K562 (cell line): ENCODE measurements around the gene FOXK2. TPM values are rescaled to one million over a fixed set of nuclear protein-coding genes. Genes with fewer than 3 reads are reported as not detected.

Source experiments
- ATAC-seq: fragments of 200-7000 bp; cut with Tn5 transposase; 3 replicates; pipeline ENCODE4 v1.9.1; 2020; ENCODE audit warnings: moderate library complexity
- BruUV-seq: library from RNA; stranded (reverse); fragments of 400-500 nt; replicated peaks from 2 replicates; lab custom pipeline; 2021; lab: Mats Ljungman, UMichigan
- CTCF ChIA-PET: fragments of 300-600 bp; formaldehyde crosslinking; extraction: SDS; loops from one replicate; lab custom pipeline; 2021; ENCODE audit warnings: low intra/inter-chr PET ratio; lab: Yijun Ruan, JAX
- POLR2A ChIA-PET: fragments of 300-600, 350-650 bp; sonication (Branson Sonifier 250); formaldehyde crosslinking; extraction: SDS; loops from one replicate; lab custom pipeline; 2021; ENCODE audit warnings: antibody characterized with exemption, inconsistent platforms; lab: Yijun Ruan, JAX
- DNase-seq, 4 experiments: peaks; one replicate each; pipeline versions ENCODE4 v3.0.0 to v3.0.0-alpha.2; 2011 to 2018; ENCODE audit warnings: low spot score in 3 of 4, mixed read lengths in 3 of 4; ENCODE audit errors: extremely low read depth in 1 of 4
- FAIRE-seq: peaks from 2 replicates; lab custom pipeline; 2011; peaks lifted over from hg19 to GRCh38; lab: Jason Lieb, UNC
- H2AFZ ChIP-seq: 2 replicates; pipeline ENCODE4 v1.6.0; 2011; ENCODE audit warnings: low read depth, low read length, control low read depth, inconsistent platforms
- H3K27ac ChIP-seq: fragments of 200-600 bp; 3 replicates; pipeline ENCODE4 v1.8.0; 2011; ENCODE audit warnings: low read depth, mild to moderate bottlenecking, control low read depth, inconsistent platforms, low read length, moderate library complexity, mixed read lengths; ENCODE audit errors: extremely low read depth
- H3K27me3 ChIP-seq, 2 experiments: fragments of 300-600 bp in 1 of 2; 2 replicates in 1 of 2; 3 replicates in 1 of 2; pipeline versions ENCODE4 v1.6.0 to v1.8.0; 2011; ENCODE audit warnings: inconsistent platforms in 2 of 2, low read length in 2 of 2, mild to moderate bottlenecking in 1 of 2, mixed read lengths in 1 of 2, moderate library complexity in 1 of 2; ENCODE audit not compliant: control insufficient read depth in 2 of 2, insufficient read depth in 2 of 2
- H3K36me3 ChIP-seq: fragments of 300-600 bp; 3 replicates; pipeline ENCODE4 v1.8.0; 2011; ENCODE audit warnings: mild to moderate bottlenecking, low read length, inconsistent platforms; ENCODE audit not compliant: control insufficient read depth, insufficient read depth
- H3K4me1 ChIP-seq, 2 experiments: fragments of 200-600 bp in 1 of 2; replicated peaks in 1 of 2; 2 replicates in 1 of 2; 3 replicates in 1 of 2; pipeline versions ENCODE4 v1.5.1 to v1.8.0; 2011; ENCODE audit warnings: inconsistent platforms in 2 of 2, low read length in 2 of 2, mild to moderate bottlenecking in 1 of 2, mixed read lengths in 1 of 2, moderate library complexity in 1 of 2; ENCODE audit not compliant: control insufficient read depth in 2 of 2, insufficient read depth in 2 of 2
- H3K4me2 ChIP-seq: 2 replicates; pipeline ENCODE4 v1.6.1; 2011; ENCODE audit warnings: low read length, control low read depth, inconsistent platforms, mixed read lengths; ENCODE audit not compliant: insufficient read depth
- H3K4me3 ChIP-seq: fragments of 200-600 bp; sonication (generic), shearing (Covaris generic); 2 replicates; pipeline ENCODE4 v1.5.1; 2016; ENCODE audit warnings: control low read depth, inconsistent platforms
- H3K79me2 ChIP-seq: fragments of 200-600 bp; 3 replicates; pipeline ENCODE4 v1.8.0; 2011; ENCODE audit warnings: low read length, inconsistent platforms; ENCODE audit not compliant: control insufficient read depth, insufficient read depth
- H3K9ac ChIP-seq, 2 experiments: 2 replicates each; pipeline versions ENCODE4 v1.6.0 to v1.6.1; 2011; ENCODE audit warnings: low read depth in 2 of 2, low read length in 2 of 2, control low read depth in 1 of 2, inconsistent platforms in 1 of 2, mild to moderate bottlenecking in 1 of 2, mixed read lengths in 1 of 2; ENCODE audit not compliant: insufficient read depth in 1 of 2
- H3K9me1 ChIP-seq: one replicate; pipeline ENCODE4 v1.6.0; 2011; ENCODE audit warnings: inconsistent platforms, mild to moderate bottlenecking, low read length, moderate library complexity; ENCODE audit not compliant: control insufficient read depth, insufficient read depth
- H3K9me3 ChIP-seq: replicated peaks from 2 replicates; pipeline ENCODE4 v1.5.1; 2011; ENCODE audit warnings: low read depth, low read length, inconsistent platforms; ENCODE audit not compliant: control insufficient read depth, insufficient read depth
- H4K20me1 ChIP-seq: replicated peaks from 2 replicates; pipeline ENCODE4 v1.6.1; 2011; ENCODE audit warnings: low read length, inconsistent platforms, mixed read lengths; ENCODE audit not compliant: control insufficient read depth, insufficient read depth
- ADNP ChIP-seq: fragments of 200-800 bp; sonication (Bioruptor generic); IDR thresholded peaks from 2 replicates; pipeline ENCODE4 v1.6.1; 2016; ENCODE audit warnings: missing genetic modification characterization, missing compliant biosample characterization
- ERF ChIP-seq: fragments of 450-650 bp; formaldehyde crosslinking; IDR thresholded peaks from 2 replicates; pipeline ENCODE4 v1.4.0; 2020; ENCODE audit warnings: mild to moderate bottlenecking, mixed read lengths
- FUS ChIP-seq: fragments of 200-400 bp; formaldehyde crosslinking; optimal IDR thresholded peaks from 2 replicates; pipeline ENCODE3; 2017; ENCODE audit warnings: low read depth, low read length
- HDAC8 ChIP-seq: fragments of 450-650 bp; IDR thresholded peaks from 2 replicates; pipeline ENCODE4 v1.6.1; 2016; ENCODE audit warnings: mild to moderate bottlenecking, missing genetic modification characterization, moderate library complexity, missing compliant biosample characterization
- HNRNPLL ChIP-seq: fragments of 200-400 bp; formaldehyde crosslinking; IDR thresholded peaks from 2 replicates; pipeline ENCODE4 v1.6.1; 2017; ENCODE audit warnings: low read length, low read depth, mild to moderate bottlenecking; ENCODE audit not compliant: poor library complexity, severe bottlenecking
- IRF2 ChIP-seq: sonication (generic); formaldehyde crosslinking; IDR thresholded peaks from 2 replicates; pipeline ENCODE4 v1.8.1; 2022; ENCODE audit warnings: mild to moderate bottlenecking, missing genetic modification reagents
- MEF2D ChIP-seq: conservative IDR thresholded peaks from 2 replicates; pipeline ENCODE4 v1.6.1; 2016; ENCODE audit warnings: low read depth, missing genetic modification characterization, missing compliant biosample characterization
- POLR2AphosphoS5 ChIP-seq: IDR thresholded peaks from 2 replicates; pipeline ENCODE4 v1.6.1; 2011; ENCODE audit warnings: mild to moderate bottlenecking, low read depth, low read length, moderate library complexity; ENCODE audit not compliant: control insufficient read depth, insufficient read depth
- RBM15 ChIP-seq: fragments of 200-400 bp; formaldehyde crosslinking; IDR thresholded peaks from 2 replicates; pipeline ENCODE4 v1.6.1; 2018; ENCODE audit warnings: mild to moderate bottlenecking, low read length, moderate library complexity; ENCODE audit not compliant: insufficient read depth
- RNF2 ChIP-seq: sonication (generic); IDR thresholded peaks from 2 replicates; pipeline ENCODE4 v1.6.1; 2016
- ZBED1 ChIP-seq: IDR thresholded peaks from 2 replicates; pipeline ENCODE4 v1.6.1; 2014
- ZBTB1 ChIP-seq: sonication (generic); formaldehyde crosslinking; IDR thresholded peaks from 2 replicates; pipeline ENCODE4 v1.8.1; 2023; ENCODE audit warnings: missing genetic modification reagents, low read depth, mild to moderate bottlenecking, borderline replicate concordance
- ZNF444 ChIP-seq: fragments of 250-450 bp; sonication (Bioruptor Pico); IDR thresholded peaks from 2 replicates; pipeline ENCODE4 v1.4.0; 2020; ENCODE audit warnings: mild to moderate bottlenecking, moderate library complexity
- ZZZ3 ChIP-seq: fragments of 450-650 bp; IDR thresholded peaks from 2 replicates; pipeline ENCODE4 v1.6.1; 2016; ENCODE audit warnings: antibody characterized with exemption, mild to moderate bottlenecking, moderate library complexity
- WGBS: fragments of 100-300 bp; shearing (Covaris generic); methylation state at CpG from one replicate; pipeline ENCODE4 v1.1.6; 2016; ENCODE audit warnings: low coverage, mixed read lengths; ENCODE audit not compliant: insufficient coverage; ENCODE audit errors: missing lambda C conversion rate; 5-methylcytosine and 5-hydroxymethylcytosine counted together
- in situ Hi-C: fragments of 300-500 bp; cut with MboI; formaldehyde crosslinking; loops from 4 replicates; pipeline ENCODE4 v1.15.0; 2018; ENCODE audit warnings: inconsistent platforms, mixed read lengths
- intact Hi-C: fragments of 100-400 bp; cut with micrococcal nuclease; formaldehyde crosslinking; loops from 2 replicates; pipeline ENCODE4 v1.14.2; 2022
- polyA plus RNA-seq, 8 experiments: library from polyadenylated mRNA; depleted of rRNA in 4 of 8; stranded (reverse) in 5 of 8; unstranded in 3 of 8; fragments of >200 nt; fragmentation: Nextera tagmentation in 2 of 8; fragmentation: Illumina TruSeq in 1 of 8; extraction: Ambion mirVana in 2 of 8; extraction: Trizol in 1 of 8; gene quantifications; 2 replicates each; pipeline versions ENCODE4 v1.2.1 to v1.2.3, GENCODE V29; 2011 to 2014; ENCODE audit warnings: inconsistent platforms in 1 of 8, missing spikeins in 1 of 8
- total RNA-seq, 7 experiments: library from RNA; depleted of rRNA in 6 of 7; stranded (reverse); fragments of >200 nt in 6 of 7; fragmentation: Illumina TruSeq in 2 of 7; extraction: Trizol in 2 of 7; gene quantifications; 2 replicates each; pipeline versions ENCODE4 v1.2.1 to v1.2.3, GENCODE V29; 2011 to 2021; ENCODE audit warnings: low replicate concordance in 1 of 7
- TF ChIP-seq, protein P1 (sequence below), 2 experiments: fragments of 250-450 bp in 1 of 2; fragments of 450-650 bp in 1 of 2; sonication (Bioruptor Pico) in 1 of 2; IDR thresholded peaks; 2 replicates each; pipeline versions ENCODE4 v1.6.1 to v1.8.0; 2016 to 2021; ENCODE audit warnings: mild to moderate bottlenecking in 2 of 2, moderate library complexity in 2 of 2, missing compliant biosample characterization in 1 of 2, missing genetic modification characterization in 1 of 2
- TF ChIP-seq, protein P2 (sequence below): fragments of 250-450 bp; sonication (Bioruptor Pico); IDR thresholded peaks from 2 replicates; pipeline ENCODE4 v1.8.0; 2021; ENCODE audit warnings: mild to moderate bottlenecking, moderate library complexity

The FOXK2 gene
- total and polyA plus RNA-seq, 9 of the 15 experiments (the other 6 are each of a cell fraction or from before 2014, with no cell fraction given), result 3.0 to 86.0 (median 44.1) TPM

DNA sequence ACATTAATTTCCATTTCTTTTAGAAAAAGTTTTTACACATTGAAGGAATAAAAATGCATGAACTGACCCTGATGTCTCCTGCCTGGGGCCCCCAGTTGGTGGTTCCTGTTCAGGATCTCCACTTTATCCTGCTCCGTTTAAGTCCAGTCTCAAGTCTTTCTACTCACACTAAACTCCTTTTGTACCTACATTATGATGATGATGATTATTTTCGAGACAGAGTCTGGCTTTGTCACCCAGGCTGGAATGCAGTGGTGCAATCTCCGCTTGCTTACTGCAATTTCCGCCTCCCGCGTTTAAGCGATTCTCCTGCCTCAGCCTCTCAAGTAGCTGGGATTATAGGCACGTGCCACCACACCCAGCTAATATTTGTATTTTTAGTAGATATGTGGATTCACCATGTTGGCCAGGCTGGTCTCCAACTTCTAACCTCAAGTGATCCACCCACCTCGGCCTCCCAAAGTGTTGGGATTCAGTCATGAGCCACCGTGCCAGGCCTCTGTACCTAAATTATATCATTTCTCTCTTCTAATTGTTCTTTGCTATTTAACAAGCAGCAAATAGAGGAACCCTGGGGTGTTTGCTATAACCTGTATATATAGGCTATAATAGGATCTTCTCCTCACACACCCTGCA, 2.2 kb upstream of the FOXK2 start:
- peaks cover 26% of the 10 kb centered on the region for H3K79me2 ChIP-seq
- H4K20me1 ChIP-seq, result peaks cover 18% of the 10 kb centered on the region
- FAIRE-seq, result no peak
- H3K4me3 ChIP-seq, result no peak overlapping the region
- 84% methylated on average over 10 of the region's 10 CpGs for whole genome bisulfite sequencing
- TF ChIP-seq POLR2AphosphoS5 (no peak), HDAC8 (tag) (no peak), RBM15 (no peak), ZNF444 (CRISPR knock-in tag) (no peak), FUS (no peak), MEF2D (tag) (no peak), ZBED1 (no peak), ERF (no peak), HNRNPLL (no peak), ZZZ3 (no peak), RNF2 (no peak), ADNP (tag) (no peak), IRF2 (CRISPR knock-in tag) (no peak), ZBTB1 (CRISPR knock-in tag) (no peak)
- TF ChIP-seq, protein P1, sequence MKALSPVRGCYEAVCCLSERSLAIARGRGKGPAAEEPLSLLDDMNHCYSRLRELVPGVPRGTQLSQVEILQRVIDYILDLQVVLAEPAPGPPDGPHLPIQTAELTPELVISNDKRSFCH (CRISPR knock-in tag; IDR thresholded peaks at IDR 0.05), result no peak
- TF ChIP-seq, protein P1 (tag; IDR thresholded peaks at IDR 0.05), result no peak
- TF ChIP-seq, protein P2, sequence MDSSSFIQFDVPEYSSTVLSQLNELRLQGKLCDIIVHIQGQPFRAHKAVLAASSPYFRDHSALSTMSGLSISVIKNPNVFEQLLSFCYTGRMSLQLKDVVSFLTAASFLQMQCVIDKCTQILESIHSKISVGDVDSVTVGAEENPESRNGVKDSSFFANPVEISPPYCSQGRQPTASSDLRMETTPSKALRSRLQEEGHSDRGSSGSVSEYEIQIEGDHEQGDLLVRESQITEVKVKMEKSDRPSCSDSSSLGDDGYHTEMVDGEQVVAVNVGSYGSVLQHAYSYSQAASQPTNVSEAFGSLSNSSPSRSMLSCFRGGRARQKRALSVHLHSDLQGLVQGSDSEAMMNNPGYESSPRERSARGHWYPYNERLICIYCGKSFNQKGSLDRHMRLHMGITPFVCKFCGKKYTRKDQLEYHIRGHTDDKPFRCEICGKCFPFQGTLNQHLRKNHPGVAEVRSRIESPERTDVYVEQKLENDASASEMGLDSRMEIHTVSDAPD (CRISPR knock-in tag), result no peak
- in situ Hi-C loops (no loop called here), intact Hi-C loops (no loop called here)
- H3K9me1 ChIP-seq, result no peaks in the 10 kb centered on the region
- POLR2A ChIA-PET, result no interaction called here
- no TSS peak for BruUV-seq
- no peak overlapping the region for H2AFZ ChIP-seq
- DNase-seq, result no peak
- no peak overlapping the region for H3K4me2 ChIP-seq
- 0 out of 3 replicates have a peak, but pooled peaks cover 2% of the 10 kb centered on the region for H3K36me3 ChIP-seq
- peaks cover 1% of the 10 kb centered on the region; the same call in 1 of the 2 replicates for H3K9me3 ChIP-seq
- H3K27ac ChIP-seq, result no peak overlapping the region
- ATAC-seq, result no peak
- CTCF ChIA-PET, result no interaction called here
- H3K27me3 ChIP-seq, result no peaks in the 10 kb centered on the region
- no peak overlapping the region for H3K9ac ChIP-seq
- peaks cover 4 to 9% of the 10 kb centered on the region in 2 experiments; a peak in 4 of 5 replicates for H3K4me1 ChIP-seq
